NCI-H187 (cell line): ENCODE data around the gene AANAT.
A peak's percentile ranks its signal among the peaks of the same experiment; 100 is the strongest.

Experiments
- DNase-seq, 2 experiments: peaks; one replicate each; lab custom pipeline; 2025; lab: John Stamatoyannopoulos, UW

Gene AANAT

DNA sequence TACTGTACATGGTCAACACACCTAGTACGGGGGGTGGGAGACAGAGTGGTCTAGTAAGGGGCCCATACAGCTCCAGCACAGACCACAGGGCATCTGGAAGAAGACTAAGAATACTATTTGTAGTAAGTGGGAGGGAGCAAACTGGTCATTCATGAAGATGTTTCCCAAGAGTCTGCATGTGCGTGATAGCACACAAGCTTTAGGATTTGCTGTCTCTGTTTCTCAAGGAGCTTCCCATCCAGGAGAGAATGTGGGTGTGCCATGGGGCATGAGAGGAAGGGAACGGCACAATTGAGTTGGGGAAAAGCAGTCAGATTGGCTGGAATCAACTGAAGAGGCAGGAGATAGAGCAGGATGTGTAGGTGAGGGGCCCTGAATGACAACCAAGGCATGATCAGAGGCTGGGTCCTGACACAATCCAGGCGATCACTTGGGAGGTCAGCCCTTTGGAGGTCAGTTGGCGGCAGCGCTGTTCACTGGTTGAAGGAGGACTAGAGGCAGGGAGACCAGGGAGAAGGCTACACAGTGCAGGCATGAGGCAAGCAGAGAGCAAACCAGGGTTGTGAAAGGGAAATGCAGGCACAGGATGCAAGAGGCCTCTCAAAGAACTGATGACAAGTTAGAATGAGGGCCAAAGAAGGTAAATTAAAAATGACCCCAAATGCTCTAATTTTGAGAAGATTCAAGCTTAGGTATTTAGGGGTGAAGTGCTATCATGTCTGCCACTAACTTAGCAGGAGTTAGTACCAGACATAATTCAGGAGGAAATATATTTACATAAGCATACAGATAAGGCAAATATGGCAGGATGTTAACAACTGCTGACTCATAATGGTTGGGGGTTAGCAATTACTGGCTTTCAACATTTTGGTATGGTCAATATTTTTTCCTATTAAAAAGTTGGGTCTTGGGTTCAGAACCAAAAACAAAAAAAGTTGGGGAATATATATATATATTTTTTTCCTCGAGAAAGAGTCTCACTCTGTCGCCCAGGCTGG lies 24.8 kb upstream of the AANAT start:
- DNase-seq = no peak

DNA sequence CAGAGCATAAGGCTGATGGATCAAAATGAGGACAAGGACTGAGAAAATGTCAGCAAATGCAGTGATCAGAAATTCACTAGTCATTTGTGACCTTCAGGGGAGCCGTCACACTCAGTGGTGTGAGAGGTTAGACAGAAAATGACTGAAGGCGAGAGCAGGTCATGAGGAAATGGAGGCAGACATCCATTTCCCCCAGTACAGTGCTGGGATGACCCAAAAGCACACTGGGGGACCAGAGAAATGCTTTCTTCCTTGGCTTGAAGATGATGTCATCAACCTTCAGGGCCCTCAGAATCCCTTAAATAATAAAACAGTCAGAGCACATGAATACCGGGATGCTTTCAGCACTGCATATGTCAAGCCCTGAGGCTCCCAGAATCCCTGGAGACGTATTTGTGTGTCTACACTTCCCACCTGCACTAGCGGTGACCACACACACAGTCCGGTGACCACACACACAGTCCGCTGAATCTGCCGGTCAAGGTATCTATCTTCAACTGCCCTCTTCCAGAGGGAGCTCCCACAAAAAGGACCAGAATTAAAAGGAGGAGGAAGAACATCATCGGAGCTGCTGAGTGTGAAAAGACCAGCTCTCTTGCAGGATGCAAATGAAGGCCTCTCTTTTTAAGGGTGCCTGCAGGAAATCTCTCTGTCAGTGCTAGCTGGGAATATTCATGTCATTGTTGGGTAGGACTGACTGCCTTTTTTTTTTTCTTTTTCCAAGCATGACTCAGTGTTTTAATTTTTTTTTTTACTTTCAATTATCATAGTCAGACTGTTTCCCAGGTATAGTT lies 22.7 kb upstream of the AANAT start:
- no peak for DNase-seq

DNA sequence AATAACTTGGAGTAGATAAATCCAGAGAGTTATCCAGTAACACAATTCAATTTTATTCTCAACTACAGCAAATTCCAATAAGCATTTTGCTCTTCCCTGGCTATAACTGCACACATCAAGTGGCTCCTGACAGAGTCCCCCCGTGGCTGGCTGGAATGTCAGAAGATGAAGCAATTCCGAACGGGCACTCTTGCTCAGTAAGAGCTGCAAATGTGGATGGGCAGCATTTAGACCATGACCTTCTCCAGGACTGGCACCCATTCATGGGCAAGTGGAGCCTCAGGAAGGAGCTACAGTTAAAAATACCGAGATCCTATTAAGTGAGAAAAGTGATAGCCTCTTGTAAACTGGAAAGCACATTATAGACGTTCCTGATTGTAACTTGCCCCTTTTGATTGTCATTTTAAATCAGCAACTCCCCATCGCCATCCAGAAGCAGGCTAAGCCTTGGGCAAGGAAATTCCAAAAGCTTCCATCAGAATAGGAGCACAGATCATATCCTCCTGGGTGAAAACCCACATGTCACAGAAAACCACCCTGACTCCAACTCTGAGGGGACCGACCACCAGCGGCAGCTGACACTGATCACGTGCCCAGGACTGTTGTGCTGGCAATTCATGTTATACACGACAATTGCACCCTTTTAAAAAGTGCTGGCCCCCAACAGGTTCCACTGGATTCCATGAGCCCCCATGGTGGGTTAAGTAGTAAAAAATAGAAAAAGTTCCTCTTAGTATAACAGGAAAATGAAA lies 21.5 kb upstream of the AANAT start:
- no peak for DNase-seq

DNA sequence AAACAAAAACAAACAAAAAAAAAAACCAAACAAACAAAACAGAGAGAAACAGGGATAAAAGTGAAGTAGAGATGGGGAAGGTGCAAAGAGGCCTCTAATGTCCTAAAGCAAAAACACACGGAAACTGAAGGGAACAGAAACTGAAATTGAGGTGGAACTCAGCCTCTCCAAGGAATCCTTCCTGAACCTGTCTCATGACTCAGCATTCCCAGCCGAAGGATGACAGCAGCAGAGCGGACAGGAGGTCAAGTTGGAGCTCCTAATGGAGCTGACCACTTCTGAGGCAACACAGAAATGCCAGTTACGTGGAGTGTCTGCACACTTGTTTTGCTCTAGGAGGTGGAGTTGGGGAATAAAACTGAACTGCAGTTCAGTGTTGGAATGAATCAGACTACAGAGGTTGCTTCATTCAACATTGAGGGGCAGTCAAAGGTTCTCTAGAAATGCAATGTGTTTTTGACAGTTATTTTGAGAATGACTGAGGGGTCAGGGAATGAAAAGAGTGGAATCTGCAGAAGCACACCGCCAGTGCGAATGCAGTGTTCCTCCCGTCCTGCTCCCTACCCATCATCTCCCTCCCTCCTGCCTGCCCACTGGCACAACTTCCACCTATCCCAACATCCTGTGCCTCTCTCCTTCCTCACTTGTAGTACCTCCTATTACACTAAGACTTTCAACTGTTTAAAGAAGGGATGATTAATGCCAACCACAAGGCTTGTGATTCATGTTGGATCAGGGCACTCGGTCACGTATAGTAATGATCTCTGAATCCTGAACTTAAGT lies 20.8 kb upstream of the AANAT start:
- DNase-seq = no peak

GRCh38 chr17:76447931-76448652 lies 19.3 kb upstream of the AANAT start:
- no peak for DNase-seq

DNA sequence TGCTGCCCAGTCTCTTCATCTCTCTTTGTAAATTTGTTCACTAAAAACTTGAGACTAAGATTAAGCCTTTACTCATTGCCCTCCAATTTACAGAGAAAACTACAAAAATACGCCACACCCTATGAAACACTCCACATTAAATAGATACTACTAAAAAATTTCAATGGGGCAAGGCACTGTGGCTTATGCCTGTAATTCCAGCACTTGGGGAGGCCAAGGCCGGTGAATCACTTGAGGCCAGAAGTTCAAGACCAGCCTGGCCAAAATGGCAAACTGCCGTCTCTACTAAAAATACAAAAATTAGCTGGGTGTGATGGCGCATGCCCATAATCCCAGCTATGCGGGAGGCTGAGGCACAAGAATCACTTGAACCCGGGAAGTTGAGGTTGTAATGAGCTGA lies 18.3 kb upstream of the AANAT start:
- no peak for DNase-seq

DNA sequence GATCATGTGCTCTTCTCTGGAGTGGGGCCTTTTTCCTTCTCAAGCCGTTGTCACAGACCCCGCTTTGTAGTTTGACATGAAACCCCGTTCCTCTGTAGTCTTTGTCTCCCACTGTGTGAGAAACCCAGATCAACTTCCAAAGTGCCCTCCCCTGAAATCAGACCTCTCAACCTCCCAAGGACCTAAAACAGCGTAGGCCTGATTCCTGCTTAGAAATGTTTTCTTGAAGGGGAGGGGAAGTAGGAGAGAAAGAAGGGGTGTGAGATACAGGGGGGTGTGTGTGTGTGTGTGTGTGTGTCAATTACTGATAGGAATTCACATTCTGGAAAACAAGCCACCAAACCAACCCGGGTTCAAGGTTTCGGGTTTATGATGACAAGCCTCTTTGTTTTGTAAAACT lies 15.9 kb upstream of the AANAT start:
- DNase-seq = no peak

DNA sequence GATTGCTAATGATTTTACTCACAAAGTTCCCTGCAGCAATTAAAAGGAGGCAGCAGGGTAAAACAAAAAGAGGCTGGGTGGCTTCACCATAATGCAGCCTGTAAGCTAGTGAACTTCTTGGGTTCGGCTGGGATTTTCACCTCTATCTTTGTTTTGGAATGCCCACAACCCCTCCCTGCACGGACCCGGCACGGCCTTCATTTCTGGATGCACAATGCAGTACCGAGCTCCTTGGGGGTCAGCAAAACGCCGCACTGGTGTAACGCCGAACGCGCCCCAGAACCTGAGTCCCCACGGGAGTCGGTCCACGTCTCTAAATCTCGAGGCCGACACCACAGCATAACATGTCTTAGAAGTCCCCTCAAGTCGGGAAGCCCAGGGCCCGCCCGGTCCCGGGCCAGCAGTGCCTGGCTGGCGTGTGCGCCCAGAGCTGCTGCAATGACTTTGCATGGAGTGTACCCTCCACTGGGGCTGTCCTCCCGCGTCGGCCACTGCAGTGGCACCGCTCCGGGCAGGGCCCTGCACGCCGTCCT lies 15.2 kb upstream of the AANAT start:
- no peak for DNase-seq

- peak; percentile 54 to 86 for DNase-seq
These were observed 14.6 kb upstream of the AANAT start, which contains the start of gene UBE2O for GRCh38 chr17:76452660-76453430. TSS of gene UBE2O (minus strand) at chr17:76453152. CDS start at chr17:76453141, 11 bp downstream.

DNA sequence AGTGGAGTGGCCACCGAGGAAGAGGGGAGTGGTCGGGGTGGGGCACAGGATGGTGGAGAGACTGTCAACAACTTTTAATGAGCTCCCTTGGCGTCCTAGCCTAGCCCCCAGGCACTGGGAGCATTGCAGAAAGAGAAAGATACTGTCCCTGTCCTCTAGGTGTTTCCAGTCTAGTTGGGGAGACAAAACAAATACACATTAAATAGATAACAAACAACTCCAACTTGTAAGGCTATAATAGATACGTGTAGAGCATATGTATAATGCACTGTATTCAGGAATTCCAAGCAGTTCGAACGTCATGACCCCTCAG lies 14.0 kb upstream of the AANAT start:
- DNase-seq = no peak

DNA sequence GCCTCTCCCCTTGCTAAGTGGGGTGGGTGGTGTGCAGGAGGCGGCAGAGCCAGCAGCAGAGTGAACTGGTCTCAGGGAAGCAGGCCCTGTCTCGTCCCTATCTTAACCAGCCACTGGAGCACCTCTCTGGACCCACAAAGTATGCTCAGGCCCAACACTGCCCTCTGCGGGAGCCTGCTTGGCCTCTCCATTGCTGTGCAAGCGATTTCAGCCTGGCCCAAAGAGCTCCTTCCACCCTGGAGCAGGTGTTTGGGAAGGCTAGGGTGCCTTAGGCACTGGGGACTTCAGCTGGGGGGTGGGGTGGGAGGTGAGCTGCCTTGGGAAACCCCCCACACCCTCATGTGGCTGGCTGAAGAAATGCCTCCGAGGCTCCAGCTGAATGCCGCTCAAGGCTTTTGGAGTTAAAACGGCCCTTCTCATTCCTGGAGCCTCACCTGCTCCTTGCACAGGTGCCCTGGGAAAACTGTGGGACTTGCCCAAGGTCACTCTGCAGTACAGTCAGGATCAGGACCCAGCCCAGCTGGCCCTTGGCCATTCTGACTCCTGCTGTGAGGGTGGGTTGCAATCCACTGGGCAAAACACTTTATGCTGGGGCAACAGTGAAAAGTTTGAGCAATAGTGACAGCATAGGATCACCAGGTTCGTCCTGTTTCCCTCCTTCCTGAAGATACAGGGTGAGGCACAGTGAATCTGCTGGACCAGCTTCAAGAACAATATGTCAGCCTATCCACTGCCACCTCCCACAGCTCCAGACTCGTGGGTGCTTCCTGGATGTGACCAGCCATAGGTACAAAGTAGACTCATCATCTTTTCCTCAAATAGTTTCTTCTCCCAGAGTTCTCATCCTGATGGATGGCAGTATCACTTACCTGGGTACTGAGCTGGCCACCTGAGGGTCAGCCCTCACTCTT lies 8.6 kb upstream of the AANAT start:
- DNase-seq = no peak

- DNase-seq = no peak
These were observed 7.7 kb upstream of the AANAT start for GRCh38 chr17:76459674-76460073.

DNA sequence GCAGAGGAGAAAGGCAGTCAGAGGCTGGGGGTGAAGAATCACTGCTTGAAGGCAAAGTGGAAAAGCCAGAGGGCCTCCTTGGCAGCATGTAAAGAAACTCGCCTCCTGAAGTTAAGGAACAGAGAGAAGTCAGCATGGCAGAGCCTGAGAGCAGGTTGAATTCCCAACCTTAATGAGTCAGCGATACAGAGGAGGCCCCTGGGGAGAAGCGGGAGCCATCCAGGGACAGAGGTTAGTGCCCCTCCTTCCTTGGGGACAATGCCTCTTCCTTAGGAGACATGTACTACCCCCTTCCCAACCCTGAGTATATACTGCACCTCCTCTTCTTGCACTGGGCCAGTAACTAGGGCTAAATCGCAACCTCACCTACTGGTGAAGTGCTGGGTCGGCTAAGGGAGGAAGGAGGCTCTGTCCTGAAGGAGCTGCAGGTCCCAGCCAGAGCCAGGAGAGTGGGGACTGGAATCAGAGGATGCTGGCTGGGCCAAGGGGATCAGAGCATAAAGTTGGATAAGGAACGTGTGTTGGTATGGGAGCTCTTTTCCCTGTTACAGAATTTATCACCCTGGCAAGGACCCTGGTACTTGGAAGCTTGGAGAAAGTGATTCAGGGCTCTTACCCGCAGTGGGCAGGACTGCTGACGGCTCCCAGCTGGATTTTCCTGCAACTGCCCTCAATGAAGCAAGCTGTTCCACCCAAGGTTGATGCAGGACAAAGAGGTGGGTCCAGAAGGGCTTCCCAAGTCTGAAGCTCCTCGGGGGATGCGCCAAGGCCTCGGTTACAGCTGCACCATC lies 5.4 kb upstream of the AANAT start:
- DNase-seq = no peak

- DNase-seq = no peak
These were observed 4.7 kb upstream of the AANAT start for GRCh38 chr17:76462556-76463290.

GRCh38 chr17:76466775-76467130 lies 650 bp upstream of the AANAT start:
- DNase-seq = no peak

DNA sequence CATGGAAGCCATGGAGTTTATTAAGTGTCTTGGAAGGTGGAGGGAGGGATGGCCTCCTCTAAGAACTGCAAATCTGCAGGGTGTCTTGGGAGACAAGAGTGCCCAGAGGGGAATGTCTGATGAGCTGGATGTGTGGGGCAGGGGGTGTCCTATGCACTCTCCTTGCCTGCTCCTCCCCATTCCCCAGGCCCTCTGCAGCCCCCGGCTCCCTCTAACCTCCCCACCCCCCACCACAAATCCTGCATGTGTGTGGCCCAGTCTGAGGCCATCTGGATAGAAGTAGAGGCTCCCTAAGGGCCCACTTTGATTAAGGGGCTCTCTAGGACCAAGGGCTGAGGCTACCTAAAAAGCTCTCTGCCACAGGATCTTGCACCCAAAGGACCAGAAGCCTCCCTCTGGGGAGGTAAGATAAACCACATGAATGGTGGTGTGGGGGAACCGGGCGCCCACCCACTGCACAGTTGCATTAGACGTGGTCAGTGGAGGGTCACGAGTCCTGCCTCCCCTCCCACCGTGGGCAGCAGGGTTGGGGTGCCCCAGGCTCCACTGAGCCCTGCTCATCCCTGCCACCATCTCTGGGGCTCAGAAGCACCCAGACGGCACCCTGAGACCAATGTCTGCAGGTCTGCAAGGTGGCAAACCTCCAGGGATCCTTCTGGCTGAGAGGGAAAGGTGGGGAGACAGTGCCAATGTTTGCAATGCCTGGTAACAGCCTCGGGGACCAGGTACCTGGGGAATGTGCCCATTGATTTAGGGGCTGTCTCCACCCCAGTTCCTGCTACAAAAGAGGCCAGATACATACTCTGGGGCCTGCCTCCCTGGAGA lies 618 bp downstream of the AANAT start:
- DNase-seq = no peak
